Dedifferentiated amniotic fluid mesenchymal stem cell (primary cell): ENCODE data around the gene FSTL5.
"Not testable (repeated sequence)": the region's sequence is repeated elsewhere in the genome, so short reads cannot be mapped to it uniquely, and the experiment has no call there.

ENCODE experiments used
- DNase-seq: peaks from one replicate; pipeline ENCODE4 v3.0.0-alpha.2; 2016; ENCODE audit errors: extremely low spot score

The FSTL5 gene

DNA sequence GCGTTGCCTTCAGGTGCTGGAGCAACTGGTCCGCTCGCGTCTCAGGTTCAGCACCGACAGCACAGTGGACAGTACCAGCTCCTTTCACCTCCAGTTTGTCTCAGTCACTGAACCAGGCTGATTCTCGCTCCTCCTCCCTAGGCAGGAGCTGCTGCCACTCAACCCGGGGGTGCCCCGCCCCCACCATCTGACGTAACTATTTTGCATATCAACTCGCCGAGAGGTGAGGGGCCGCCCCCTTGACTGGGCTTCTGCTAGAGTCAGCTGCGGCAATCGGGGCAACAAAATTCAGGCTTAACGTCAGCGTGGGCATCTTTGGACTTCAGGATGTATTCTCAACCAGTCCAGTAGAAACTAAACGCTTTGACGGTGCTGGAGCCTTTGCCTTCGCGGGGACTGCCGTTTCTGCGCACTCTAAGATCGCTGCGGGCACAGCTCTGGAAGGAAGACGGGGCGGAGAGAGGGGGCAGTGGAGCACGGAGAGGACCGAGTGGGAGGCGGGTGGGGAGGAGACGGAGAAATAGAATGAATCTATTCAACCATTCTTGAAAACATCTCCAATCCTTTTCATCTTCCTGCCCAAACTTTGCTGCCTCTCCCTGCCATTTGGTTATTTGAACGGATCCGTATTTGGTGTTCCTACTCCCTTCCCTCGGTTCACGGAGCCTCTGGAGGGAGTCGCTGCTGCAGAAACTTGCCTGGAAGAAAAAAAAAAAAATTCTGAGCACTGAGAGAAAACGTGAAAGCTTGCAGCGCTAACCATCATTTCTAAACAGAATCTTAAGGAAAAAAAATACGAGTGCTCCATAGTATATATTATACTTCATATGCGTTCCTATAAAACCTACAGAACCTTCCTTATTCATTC, at the start of gene FSTL5:
FSTL5 (minus strand) TSS at position 109 of the 868 bp plus-strand sequence. CDS start 52,604 bp downstream, outside the sequence.
- peak; percentile 26 for DNase-seq

- DNase-seq, result no peak
Measured at GRCh38 chr4:162209706-162210105, 45.9 kb upstream of the FSTL5 start.

- not testable (repeated sequence) for DNase-seq
Measured at GRCh38 chr4:162203478-162203877, 39.7 kb upstream of the FSTL5 start.

GRCh38 chr4:162201673-162202072, 37.9 kb upstream of the FSTL5 start:
- no peak for DNase-seq

DNA sequence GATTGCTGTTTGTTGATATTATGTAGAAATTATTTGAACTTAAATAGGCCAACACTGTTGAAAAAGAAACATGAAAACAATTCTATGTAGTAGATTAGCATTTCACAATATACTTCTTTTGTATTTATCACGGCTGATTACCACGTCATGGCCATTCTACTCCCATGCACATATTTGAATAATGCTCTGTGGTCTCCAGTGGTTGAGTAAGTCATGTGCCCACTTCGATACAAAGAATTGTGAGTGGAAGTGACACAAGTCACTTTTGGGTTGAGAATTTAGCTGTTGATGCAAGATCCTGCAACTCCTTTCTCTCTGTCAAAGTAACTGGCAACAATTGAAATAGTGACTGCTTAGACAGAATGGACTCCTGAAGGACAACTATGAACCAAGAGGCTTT, 6.7 kb upstream of the FSTL5 start:
- DNase-seq, result no peak

GRCh38 chr4:162164906-162165510, 1.2 kb upstream of the FSTL5 start:
- no peak for DNase-seq

- no peak for DNase-seq
Measured at GRCh38 chr4:162162672-162163071, 1.1 kb downstream of the FSTL5 start.

GRCh38 chr4:162157241-162157640, 6.6 kb downstream of the FSTL5 start:
- DNase-seq, result no peak

DNA sequence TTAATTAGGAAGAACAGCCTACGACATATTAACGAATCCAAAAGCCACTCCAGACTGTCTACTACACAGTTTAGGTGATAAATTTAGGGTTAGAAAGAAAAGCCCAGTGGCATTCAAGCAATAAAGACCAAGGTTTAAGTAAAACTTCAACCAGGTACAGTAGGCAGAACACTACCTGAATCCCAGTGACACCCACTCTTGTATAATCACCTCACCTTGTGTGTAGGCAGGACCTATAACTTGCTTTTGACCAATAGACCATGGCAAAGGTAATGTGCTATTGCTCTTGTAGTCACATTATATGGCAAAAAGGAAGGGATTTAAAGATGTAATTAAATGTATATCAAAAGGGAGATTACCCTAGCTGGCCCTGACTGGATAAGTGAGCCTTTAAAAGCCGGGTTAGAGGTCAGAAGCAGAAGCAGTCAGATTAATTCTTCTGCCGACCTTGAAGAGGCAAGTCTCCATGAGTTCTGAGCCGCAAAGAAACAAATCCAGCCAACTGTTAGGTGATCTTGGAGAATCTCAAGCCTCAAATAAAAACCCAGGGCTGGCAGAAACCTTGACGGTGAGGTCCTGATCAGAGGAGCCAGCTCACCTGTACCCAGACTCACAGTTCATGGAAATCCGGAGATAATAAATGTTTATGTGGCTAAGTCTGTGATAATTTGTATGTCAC, 8.8 kb downstream of the FSTL5 start:
- no peak for DNase-seq

DNA sequence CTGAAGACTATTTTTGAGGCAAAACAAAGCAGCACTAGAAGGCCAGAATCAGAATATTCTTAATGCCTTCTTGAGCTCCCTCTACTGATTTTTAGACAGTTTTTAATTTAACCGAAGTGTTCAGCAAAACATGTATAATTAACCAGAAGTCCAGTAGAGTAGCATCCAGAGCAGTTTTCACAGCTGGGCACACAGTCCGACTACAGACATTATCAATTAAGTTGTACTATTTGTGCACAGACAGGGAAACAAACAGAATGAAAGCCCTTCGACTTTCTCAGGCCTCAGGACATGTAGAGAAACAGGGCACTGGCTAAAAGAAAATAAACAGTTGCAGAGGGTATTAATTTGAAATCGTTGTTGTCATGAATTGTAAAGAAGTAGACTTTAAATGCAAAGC, 11.9 kb downstream of the FSTL5 start:
- no peak for DNase-seq

- DNase-seq, result no peak
Measured at GRCh38 chr4:162151386-162151785, 12.4 kb downstream of the FSTL5 start.

- no peak for DNase-seq
Measured at GRCh38 chr4:162149644-162150043, 14.2 kb downstream of the FSTL5 start.

- DNase-seq, result peak; percentile 26
Measured at GRCh38 chr4:162140051-162140683, 23.6 kb downstream of the FSTL5 start.

GRCh38 chr4:162139412-162139811, 24.4 kb downstream of the FSTL5 start:
- DNase-seq, result no peak

DNA sequence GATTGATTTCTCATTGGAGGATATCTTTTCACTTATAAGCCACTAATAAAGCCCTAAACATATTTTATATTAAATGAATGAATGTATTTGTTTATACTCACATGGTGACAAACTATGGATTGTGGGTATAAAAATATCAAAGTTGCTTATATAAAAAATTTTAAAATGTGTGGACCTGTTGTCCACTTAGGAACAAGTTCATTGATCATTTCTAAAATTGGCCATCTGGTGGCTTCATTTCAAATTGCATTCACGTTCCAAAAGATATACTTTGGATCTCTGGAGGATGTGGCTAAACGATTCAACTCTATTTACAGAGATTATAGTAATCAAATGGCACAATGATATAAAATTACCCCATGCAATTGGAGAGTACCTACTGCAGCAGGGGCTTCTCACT, 32.5 kb downstream of the FSTL5 start:
- peak; percentile 21 for DNase-seq

DNA sequence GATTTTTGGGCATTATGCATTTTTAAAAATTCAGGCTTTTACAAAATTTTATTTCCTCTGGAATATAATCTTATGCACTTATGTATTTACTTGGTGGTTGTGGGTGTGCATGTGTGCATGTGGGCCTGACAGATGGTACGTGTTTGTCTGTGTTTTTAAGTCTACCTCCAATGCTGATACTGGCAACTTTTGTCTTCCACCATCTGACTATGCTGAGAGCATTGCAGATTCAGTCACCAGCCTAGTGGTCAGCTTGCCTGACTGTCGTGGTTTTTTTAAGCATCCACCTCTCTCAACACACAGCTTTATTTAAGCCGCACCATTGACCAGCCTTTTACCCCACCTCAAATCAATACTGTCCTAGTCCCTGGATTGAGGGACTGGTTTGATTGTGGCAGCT, 37.1 kb downstream of the FSTL5 start:
- DNase-seq, result no peak

- no peak for DNase-seq
Measured at GRCh38 chr4:162117051-162117450, 46.7 kb downstream of the FSTL5 start.

GRCh38 chr4:162116095-162116779, 47.6 kb downstream of the FSTL5 start:
- DNase-seq, result no peak

DNA sequence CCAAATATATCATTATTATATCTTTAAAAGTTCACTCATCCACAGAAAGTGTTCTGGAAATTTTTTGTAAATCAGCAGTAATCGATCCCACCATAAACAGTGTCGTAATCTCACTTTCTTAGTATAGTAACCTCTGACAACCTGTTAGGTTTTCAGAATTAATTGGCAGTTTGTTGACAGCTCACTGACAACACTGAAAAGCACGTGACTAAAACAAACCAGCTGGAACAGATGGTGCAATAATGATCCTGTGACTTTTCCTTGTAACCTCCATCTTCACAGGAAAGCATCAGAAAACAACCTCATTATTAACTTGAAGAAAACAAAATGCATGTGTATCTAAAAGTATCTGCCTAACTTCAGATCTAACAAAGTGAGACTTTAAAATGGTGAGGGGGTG, 48.5 kb downstream of the FSTL5 start:
- DNase-seq, result no peak

DNA sequence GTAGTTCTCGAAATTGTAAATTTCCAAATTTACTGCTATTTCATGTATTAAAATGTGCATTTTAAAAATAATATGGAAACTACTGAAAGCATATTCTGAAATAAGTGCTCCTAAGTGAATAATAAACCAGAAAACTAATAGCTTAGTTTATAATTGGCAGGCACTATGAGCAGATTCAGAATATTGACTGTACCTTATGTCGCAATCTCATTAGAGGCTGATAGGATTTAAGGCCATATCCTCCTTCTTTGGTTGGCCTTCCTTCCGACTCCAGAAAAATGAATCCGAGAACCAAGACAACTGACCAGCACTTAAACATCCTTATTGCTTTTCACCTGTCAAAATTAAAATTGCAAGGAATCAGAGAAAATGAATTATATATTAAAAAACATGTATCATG, 52.7 kb downstream of the FSTL5 start:
- DNase-seq, result no peak

DNA sequence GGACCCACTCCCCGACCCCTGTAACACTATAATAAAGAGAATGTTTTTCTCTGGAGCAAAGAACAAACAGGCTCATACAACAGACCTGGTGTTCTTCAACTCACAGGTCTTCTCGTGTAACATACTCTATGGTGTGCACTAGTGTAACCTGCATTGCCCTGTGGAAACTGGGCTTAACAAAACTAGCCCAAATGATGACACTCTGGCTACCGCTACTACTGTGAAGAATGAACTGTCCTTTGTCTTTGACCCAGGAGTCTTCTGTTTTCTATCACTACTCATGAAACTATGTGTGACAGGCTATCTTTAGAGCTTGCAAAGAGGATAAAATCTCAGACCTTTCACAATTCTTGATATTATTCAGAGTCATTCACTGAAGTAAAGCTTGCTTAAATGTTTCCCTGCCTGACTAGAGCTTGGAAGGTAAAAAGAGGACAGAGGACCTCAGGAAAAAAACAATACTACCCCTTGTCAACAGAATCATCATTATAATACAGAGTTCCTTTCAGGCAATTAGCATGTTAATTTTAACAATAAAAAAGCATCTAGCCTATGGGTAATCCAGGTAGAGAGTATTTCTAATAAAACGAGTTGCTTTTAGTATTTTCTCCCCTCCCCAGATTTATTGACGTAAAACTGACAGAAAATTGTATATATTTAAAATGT, 59.2 kb downstream of the FSTL5 start:
- DNase-seq, result no peak
